Measurements from ENCODE around the gene PNKP. TPM values are rescaled to one million over a fixed set of nuclear protein-coding genes. Genes with fewer than 3 reads are reported as not detected.

The PNKP gene
- total and polyA plus RNA-seq, 9 of the 15 experiments (the other 6 are each of a cell fraction or from before 2014, with no cell fraction given): 2.8 to 85.4 (median 25.3) TPM

DNA sequence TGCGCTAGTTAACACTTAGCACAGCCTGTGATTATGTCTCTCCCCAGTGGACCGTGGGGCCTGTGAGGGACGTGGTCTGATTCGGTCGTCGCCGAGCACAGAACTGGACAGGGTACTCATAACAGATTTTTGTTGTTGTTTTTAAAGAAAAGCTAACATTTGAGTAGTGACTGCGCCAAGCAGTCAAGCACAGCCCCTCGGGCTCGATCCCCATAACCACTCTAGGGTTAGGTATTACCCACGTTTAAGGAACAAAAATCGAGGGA lies 17.2 kb downstream of the PNKP start (continued):
- TF ChIP-seq RBM14 (IDR thresholded peaks at IDR 0.05; ENCODE audit: borderline replicate concordance, insufficient read depth, low read depth, low read length) (no peak), ZNF253 (CRISPR knock-in tag; conservative IDR thresholded peaks at IDR 0.05) (no peak), TRIM28 (IDR thresholded peaks at IDR 0.05) (no peak), STAG1 (CRISPR knock-in tag; IDR thresholded peaks at IDR 0.05; ENCODE audit: borderline replicate concordance) (no peak), FOS (IDR thresholded peaks at IDR 0.05; ENCODE audit: extremely low read depth, insufficient read length) (no peak), RBFOX2 (IDR thresholded peaks at IDR 0.05; ENCODE audit: low read depth, low read length) (no peak), ZNF239 (CRISPR knock-in tag; IDR thresholded peaks at IDR 0.05) (no peak), CBFA2T2 (conservative IDR thresholded peaks at IDR 0.05) (no peak), THRAP3 (IDR thresholded peaks at IDR 0.05; ENCODE audit: borderline replicate concordance) (no peak), ZFP30 (CRISPR knock-in tag; IDR thresholded peaks at IDR 0.05; ENCODE audit: borderline replicate concordance) (no peak), GATA2 (CRISPR knock-in tag; IDR thresholded peaks at IDR 0.05) (no peak), ZZZ3 (IDR thresholded peaks at IDR 0.05) (no peak), ETV5 (CRISPR knock-in tag; IDR thresholded peaks at IDR 0.05; ENCODE audit: low read depth) (peak; percentile 21; the same call in 1 of the 2 replicates), CEBPB (tag; IDR thresholded peaks at IDR 0.05) (no peak), ZNF584 (CRISPR knock-in tag; IDR thresholded peaks at IDR 0.05; ENCODE audit: low read depth) (no peak), HNRNPUL1 (IDR thresholded peaks at IDR 0.05; ENCODE audit: low read length) (no peak), ZNF436 (CRISPR knock-in tag; IDR thresholded peaks at IDR 0.05) (no peak), ELF2 (CRISPR knock-in tag; IDR thresholded peaks at IDR 0.05) (no peak)
- TF ChIP-seq, protein P1, sequence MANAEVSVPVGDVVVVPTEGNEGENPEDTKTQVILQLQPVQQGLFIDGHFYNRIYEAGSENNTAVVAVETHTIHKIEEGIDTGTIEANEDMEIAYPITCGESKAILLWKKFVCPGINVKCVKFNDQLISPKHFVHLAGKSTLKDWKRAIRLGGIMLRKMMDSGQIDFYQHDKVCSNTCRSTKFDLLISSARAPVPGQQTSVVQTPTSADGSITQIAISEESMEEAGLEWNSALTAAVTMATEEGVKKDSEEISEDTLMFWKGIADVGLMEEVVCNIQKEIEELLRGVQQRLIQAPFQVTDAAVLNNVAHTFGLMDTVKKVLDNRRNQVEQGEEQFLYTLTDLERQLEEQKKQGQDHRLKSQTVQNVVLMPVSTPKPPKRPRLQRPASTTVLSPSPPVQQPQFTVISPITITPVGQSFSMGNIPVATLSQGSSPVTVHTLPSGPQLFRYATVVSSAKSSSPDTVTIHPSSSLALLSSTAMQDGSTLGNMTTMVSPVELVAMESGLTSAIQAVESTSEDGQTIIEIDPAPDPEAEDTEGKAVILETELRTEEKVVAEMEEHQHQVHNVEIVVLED (CRISPR knock-in tag; IDR thresholded peaks at IDR 0.05): no peak
- TF ChIP-seq, protein P2, sequence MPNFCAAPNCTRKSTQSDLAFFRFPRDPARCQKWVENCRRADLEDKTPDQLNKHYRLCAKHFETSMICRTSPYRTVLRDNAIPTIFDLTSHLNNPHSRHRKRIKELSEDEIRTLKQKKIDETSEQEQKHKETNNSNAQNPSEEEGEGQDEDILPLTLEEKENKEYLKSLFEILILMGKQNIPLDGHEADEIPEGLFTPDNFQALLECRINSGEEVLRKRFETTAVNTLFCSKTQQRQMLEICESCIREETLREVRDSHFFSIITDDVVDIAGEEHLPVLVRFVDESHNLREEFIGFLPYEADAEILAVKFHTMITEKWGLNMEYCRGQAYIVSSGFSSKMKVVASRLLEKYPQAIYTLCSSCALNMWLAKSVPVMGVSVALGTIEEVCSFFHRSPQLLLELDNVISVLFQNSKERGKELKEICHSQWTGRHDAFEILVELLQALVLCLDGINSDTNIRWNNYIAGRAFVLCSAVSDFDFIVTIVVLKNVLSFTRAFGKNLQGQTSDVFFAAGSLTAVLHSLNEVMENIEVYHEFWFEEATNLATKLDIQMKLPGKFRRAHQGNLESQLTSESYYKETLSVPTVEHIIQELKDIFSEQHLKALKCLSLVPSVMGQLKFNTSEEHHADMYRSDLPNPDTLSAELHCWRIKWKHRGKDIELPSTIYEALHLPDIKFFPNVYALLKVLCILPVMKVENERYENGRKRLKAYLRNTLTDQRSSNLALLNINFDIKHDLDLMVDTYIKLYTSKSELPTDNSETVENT (CRISPR knock-in tag; IDR thresholded peaks at IDR 0.05): no peak
- TF ChIP-seq, protein P3, sequence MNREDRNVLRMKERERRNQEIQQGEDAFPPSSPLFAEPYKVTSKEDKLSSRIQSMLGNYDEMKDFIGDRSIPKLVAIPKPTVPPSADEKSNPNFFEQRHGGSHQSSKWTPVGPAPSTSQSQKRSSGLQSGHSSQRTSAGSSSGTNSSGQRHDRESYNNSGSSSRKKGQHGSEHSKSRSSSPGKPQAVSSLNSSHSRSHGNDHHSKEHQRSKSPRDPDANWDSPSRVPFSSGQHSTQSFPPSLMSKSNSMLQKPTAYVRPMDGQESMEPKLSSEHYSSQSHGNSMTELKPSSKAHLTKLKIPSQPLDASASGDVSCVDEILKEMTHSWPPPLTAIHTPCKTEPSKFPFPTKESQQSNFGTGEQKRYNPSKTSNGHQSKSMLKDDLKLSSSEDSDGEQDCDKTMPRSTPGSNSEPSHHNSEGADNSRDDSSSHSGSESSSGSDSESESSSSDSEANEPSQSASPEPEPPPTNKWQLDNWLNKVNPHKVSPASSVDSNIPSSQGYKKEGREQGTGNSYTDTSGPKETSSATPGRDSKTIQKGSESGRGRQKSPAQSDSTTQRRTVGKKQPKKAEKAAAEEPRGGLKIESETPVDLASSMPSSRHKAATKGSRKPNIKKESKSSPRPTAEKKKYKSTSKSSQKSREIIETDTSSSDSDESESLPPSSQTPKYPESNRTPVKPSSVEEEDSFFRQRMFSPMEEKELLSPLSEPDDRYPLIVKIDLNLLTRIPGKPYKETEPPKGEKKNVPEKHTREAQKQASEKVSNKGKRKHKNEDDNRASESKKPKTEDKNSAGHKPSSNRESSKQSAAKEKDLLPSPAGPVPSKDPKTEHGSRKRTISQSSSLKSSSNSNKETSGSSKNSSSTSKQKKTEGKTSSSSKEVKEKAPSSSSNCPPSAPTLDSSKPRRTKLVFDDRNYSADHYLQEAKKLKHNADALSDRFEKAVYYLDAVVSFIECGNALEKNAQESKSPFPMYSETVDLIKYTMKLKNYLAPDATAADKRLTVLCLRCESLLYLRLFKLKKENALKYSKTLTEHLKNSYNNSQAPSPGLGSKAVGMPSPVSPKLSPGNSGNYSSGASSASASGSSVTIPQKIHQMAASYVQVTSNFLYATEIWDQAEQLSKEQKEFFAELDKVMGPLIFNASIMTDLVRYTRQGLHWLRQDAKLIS (CRISPR knock-in tag; IDR thresholded peaks at IDR 0.05): no peak; the same call in 1 of the 2 replicates
- TF ChIP-seq, protein P4, sequence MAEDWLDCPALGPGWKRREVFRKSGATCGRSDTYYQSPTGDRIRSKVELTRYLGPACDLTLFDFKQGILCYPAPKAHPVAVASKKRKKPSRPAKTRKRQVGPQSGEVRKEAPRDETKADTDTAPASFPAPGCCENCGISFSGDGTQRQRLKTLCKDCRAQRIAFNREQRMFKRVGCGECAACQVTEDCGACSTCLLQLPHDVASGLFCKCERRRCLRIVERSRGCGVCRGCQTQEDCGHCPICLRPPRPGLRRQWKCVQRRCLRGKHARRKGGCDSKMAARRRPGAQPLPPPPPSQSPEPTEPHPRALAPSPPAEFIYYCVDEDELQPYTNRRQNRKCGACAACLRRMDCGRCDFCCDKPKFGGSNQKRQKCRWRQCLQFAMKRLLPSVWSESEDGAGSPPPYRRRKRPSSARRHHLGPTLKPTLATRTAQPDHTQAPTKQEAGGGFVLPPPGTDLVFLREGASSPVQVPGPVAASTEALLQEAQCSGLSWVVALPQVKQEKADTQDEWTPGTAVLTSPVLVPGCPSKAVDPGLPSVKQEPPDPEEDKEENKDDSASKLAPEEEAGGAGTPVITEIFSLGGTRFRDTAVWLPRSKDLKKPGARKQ (CRISPR knock-in tag; IDR thresholded peaks at IDR 0.05): 0 out of 2 replicates have a peak, but pooled peaks have one; percentile 13
